DND-41 (cell line): ENCODE results near the gene SFXN2.

ENCODE experiments used
- ATAC-seq: fragments of 200-7000 bp; cut with Tn5 transposase; 3 replicates; pipeline ENCODE4 v1.9.1; 2021; ENCODE audit warnings: low read depth; ENCODE audit not compliant: insufficient read depth
- DNase-seq: peaks from one replicate; pipeline ENCODE4 v3.0.0-alpha.2; 2020
- H2AFZ ChIP-seq: 2 replicates; pipeline ENCODE4 v1.6.0; 2012; ENCODE audit warnings: low read depth, low read length
- H3K27ac ChIP-seq: 2 replicates; pipeline ENCODE4 v1.5.1; 2012; ENCODE audit warnings: low read length, inconsistent platforms
- H3K27me3 ChIP-seq: fragments of 200-600 bp; sonication (generic); 2 replicates; pipeline ENCODE4 v1.6.0; 2012; ENCODE audit warnings: low read length, mild to moderate bottlenecking, inconsistent platforms; ENCODE audit not compliant: insufficient read depth, poor library complexity
- H3K36me3 ChIP-seq: 2 replicates; pipeline ENCODE4 v1.5.1; 2012; ENCODE audit warnings: low read length, inconsistent platforms; ENCODE audit not compliant: insufficient read depth
- H3K4me1 ChIP-seq: 2 replicates; pipeline ENCODE4 v1.5.1; 2012; ENCODE audit warnings: mild to moderate bottlenecking, low read length; ENCODE audit not compliant: insufficient read depth
- H3K4me2 ChIP-seq: 2 replicates; pipeline ENCODE4 v1.6.0; 2012; ENCODE audit warnings: mild to moderate bottlenecking, moderate library complexity, low read length, inconsistent platforms; ENCODE audit not compliant: insufficient read depth
- H3K4me3 ChIP-seq, 2 experiments: fragments of 200-600 bp in 1 of 2; shearing (Covaris generic) in 1 of 2; 2 replicates each; pipeline ENCODE4 v1.5.1; 2012 to 2016; ENCODE audit warnings: inconsistent platforms in 2 of 2, low read length in 2 of 2, mild to moderate bottlenecking in 2 of 2, low read depth in 1 of 2, moderate library complexity in 1 of 2
- H3K79me2 ChIP-seq: 2 replicates; pipeline ENCODE4 v1.6.0; 2012; ENCODE audit warnings: low read length, inconsistent platforms; ENCODE audit not compliant: insufficient read depth
- H3K9ac ChIP-seq: 2 replicates; pipeline ENCODE4 v1.6.0; 2012; ENCODE audit warnings: low read depth, mild to moderate bottlenecking, inconsistent platforms, low read length, moderate library complexity
- H3K9me3 ChIP-seq: 2 replicates; pipeline ENCODE4 v1.5.1; 2012; ENCODE audit warnings: low read length, moderate library complexity, mild to moderate bottlenecking, inconsistent platforms; ENCODE audit not compliant: insufficient read depth, severe bottlenecking
- H4K20me1 ChIP-seq: 2 replicates; pipeline ENCODE4 v1.6.0; 2012; ENCODE audit warnings: low read length; ENCODE audit not compliant: insufficient read depth
- EZH2 ChIP-seq: IDR thresholded peaks from 3 replicates; pipeline ENCODE4 v1.6.1; 2012; ENCODE audit warnings: borderline replicate concordance, low read depth, mild to moderate bottlenecking, moderate library complexity, low read length, inconsistent platforms; ENCODE audit not compliant: severe bottlenecking
- TF ChIP-seq, protein P1 (sequence below): IDR thresholded peaks from 2 replicates; pipeline ENCODE4 v1.5.1; 2012; ENCODE audit warnings: borderline replicate concordance, low read length, moderate library complexity, mild to moderate bottlenecking; ENCODE audit not compliant: poor library complexity, severe bottlenecking; ENCODE audit errors: extremely low read depth

SFXN2 gene

DNA sequence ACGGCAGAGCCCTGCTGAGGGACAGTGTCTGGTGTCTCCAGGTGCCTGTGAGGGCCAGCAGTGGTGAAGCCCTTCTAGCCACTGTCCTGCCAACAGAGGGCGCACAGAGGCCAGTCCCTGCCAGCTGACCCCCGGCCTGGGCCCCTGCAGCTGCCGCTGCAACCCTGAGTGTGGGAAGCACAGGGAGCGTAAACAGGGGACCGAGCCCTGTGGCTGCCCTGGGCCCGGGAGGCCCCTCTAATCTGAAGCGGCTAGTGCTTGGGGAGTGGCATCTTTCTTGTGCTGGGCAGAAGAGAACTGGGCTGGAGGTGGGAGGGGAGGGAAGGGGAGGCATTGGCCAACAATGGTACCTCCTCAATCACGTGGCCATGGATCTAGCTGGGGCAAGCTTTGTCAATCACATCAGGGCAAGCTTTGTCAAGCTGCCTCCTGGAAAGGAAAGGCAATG, 35.6 kb upstream of the SFXN2 start:
- TF ChIP-seq, protein P1, sequence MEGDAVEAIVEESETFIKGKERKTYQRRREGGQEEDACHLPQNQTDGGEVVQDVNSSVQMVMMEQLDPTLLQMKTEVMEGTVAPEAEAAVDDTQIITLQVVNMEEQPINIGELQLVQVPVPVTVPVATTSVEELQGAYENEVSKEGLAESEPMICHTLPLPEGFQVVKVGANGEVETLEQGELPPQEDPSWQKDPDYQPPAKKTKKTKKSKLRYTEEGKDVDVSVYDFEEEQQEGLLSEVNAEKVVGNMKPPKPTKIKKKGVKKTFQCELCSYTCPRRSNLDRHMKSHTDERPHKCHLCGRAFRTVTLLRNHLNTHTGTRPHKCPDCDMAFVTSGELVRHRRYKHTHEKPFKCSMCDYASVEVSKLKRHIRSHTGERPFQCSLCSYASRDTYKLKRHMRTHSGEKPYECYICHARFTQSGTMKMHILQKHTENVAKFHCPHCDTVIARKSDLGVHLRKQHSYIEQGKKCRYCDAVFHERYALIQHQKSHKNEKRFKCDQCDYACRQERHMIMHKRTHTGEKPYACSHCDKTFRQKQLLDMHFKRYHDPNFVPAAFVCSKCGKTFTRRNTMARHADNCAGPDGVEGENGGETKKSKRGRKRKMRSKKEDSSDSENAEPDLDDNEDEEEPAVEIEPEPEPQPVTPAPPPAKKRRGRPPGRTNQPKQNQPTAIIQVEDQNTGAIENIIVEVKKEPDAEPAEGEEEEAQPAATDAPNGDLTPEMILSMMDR, result peak; percentile 27
- no peak for TF ChIP-seq EZH2
- peaks cover 30% of the 10 kb centered on the region for H3K4me1 ChIP-seq
- no peak overlapping the region for H3K4me2 ChIP-seq
- H3K27me3 ChIP-seq, result no peaks in the 10 kb centered on the region
- H3K4me3 ChIP-seq, result no peak overlapping the region
- no peak overlapping the region for H3K9ac ChIP-seq
- ATAC-seq (no peak), DNase-seq (no peak)
- H3K79me2 ChIP-seq, result no peaks in the 10 kb centered on the region
- no peak overlapping the region for H2AFZ ChIP-seq
- H3K9me3 ChIP-seq, result no peaks in the 10 kb centered on the region
- no peak overlapping the region for H3K27ac ChIP-seq
- H4K20me1 ChIP-seq, result no peaks in the 10 kb centered on the region
- no peaks in the 10 kb centered on the region for H3K36me3 ChIP-seq

DNA sequence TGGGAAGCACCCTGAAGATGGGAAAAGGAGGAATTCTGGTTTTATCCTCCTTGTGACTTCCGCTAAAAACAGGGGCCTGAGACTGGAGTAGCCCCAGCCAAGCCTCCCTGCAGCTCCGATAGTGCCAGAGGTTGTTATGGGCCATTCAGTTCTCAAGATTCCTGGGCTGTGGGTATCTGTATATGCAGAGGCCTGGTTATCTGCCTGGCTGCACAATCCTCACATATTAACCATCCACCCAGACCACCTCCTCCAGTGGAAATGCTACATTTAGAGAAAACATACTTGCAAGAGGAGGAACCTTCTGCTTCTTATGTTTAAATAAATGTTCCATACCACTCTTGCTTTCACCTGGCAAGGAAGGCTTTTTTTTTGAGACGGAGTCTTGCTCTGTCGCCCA, 34.8 kb upstream of the SFXN2 start:
- Histone ChIP-seq H3K4me2 (no peak overlapping the region), H2AFZ (no peak overlapping the region), H3K27me3 (no peaks in the 10 kb centered on the region), H3K79me2 (no peaks in the 10 kb centered on the region), H3K9me3 (no peaks in the 10 kb centered on the region), H4K20me1 (no peaks in the 10 kb centered on the region), H3K4me3 (no peak overlapping the region), H3K36me3 (no peaks in the 10 kb centered on the region), H3K9ac (no peak overlapping the region), H3K4me1 (peaks cover 23% of the 10 kb centered on the region), H3K27ac (no peak overlapping the region)
- no peak for DNase-seq
- no peak for TF ChIP-seq EZH2
- TF ChIP-seq, protein P1, result no peak
- no peak for ATAC-seq

DNA sequence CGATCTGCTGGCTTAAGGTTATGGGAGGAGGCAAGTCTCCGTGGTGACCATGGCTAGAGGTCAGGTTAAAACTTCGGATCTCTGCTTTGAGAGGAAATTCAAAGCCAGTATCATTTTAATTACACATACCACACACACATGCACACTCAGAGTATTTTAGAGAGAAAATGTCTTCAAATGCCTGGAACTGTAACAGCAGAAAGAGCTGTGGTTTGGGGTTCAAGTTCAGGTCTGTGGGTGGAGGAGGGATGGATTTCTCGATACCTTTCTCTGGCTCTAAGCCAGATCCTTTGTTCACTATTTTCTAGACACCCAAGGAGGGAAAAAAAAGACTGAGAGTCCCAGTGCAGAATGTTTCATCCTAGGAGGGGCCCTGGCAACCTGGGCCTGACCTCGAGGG, 32.7 kb upstream of the SFXN2 start:
- Histone ChIP-seq H4K20me1 (no peaks in the 10 kb centered on the region), H3K27me3 (no peaks in the 10 kb centered on the region), H3K9me3 (no peaks in the 10 kb centered on the region), H3K4me2 (no peak overlapping the region), H2AFZ (no peak overlapping the region), H3K4me1 (peaks cover 2% of the 10 kb centered on the region; the same call in 1 of the 2 replicates), H3K36me3 (no peaks in the 10 kb centered on the region), H3K27ac (no peak overlapping the region), H3K79me2 (no peaks in the 10 kb centered on the region), H3K4me3 (no peak overlapping the region), H3K9ac (no peak overlapping the region)
- ATAC-seq (no peak), DNase-seq (no peak)
- no peak for TF ChIP-seq EZH2
- TF ChIP-seq, protein P1, result no peak

DNA sequence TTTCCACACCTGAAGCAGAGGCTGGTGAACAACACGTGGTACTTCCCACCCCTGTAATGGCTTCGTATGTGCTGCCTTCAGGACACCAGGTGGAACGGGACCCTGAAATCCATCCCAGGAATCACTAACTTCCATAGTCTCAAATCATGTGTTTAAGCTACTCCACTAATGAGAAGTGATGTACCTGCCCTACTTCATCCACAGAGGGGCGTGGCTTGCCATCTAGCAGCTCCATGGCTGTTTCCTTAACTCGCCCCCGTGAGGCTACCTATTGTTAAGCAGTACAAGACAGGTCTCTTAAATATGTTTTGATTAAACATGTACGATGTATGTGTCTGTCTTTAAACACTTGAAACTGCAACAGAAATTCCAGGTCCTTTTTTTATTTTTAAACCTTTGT, 32.0 kb upstream of the SFXN2 start:
- Histone ChIP-seq H3K27me3 (no peaks in the 10 kb centered on the region), H3K27ac (no peak overlapping the region), H3K9ac (no peak overlapping the region), H3K4me3 (no peak overlapping the region), H4K20me1 (no peaks in the 10 kb centered on the region), H3K79me2 (no peaks in the 10 kb centered on the region), H3K4me2 (no peak overlapping the region), H3K4me1 (no peaks in the 10 kb centered on the region), H3K9me3 (no peaks in the 10 kb centered on the region), H2AFZ (no peak overlapping the region), H3K36me3 (no peaks in the 10 kb centered on the region)
- DNase-seq (no peak), ATAC-seq (no peak)
- no peak for TF ChIP-seq EZH2
- TF ChIP-seq, protein P1, result no peak
